Cerebellar cortex (tissue), 1 donor: ENCODE measurements around the gene PTPRG.
"Not testable (repeated sequence)": the region's sequence is repeated elsewhere in the genome, so short reads cannot be mapped to it uniquely, and the experiment has no call there.

ENCODE experiments used
- DNase-seq: peaks from one replicate; pipeline ENCODE4 v3.0.0-alpha.2; 2015; ENCODE audit warnings: low spot score

PTPRG gene

DNA sequence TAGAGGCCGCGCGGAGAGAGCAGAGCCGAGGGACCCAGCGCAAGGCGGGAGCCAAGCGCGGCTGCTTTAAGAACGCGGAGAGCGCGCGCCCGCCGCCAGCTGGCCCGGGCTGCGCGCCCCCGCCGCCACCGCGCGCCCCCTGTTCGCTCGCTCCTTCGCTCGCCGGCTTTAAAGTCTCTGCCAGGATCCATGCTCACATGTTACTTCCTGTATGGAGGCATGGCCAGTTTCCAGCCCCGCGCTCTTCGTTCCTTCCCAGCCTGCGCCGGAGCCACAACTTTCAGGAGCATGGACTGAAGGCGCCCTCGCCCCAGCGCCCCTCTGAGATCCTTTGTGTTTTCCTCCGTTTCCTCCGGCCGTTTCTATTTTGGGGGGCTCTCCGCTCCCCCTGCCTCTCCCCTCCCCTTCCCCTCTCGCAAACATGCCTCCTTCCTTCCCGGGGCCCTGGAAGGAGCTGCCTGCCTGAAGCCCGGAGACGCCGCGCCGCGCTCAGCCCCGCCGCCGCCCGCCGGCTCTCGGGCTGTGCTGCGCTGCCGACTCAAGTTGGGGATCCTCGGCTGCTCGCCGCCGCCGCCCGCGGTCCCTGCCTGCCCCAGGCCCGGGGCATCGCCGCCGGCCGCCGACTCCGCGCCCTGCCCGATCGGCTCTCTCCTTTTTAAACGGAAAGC is at the start of gene PTPRG:
Gene PTPRG (plus strand): TSS at position 198 of the 668 bp plus-strand sequence. CDS start 717 bp downstream, outside the sequence.
- peak; percentile 88 for DNase-seq

DNA sequence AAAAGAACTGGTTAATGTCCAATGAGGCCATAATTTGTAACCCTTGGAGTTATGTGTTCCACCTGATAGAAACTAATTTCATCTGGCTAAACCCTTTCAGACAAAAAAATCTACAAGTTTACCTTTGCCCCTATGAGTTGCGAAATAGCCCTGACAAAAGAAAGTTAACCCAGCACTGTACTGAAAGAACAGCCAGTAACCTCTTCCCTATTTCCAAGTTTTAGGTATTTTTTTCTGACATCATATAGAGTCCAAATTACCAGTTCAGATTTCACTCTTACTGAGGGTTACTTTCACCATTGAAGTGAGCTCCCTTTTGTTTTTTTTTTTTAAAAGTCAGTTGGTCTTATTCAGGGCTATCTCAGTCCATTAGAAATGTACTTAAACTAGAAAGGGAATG is 42.8 kb upstream of the PTPRG start:
- DNase-seq, result no peak

DNA sequence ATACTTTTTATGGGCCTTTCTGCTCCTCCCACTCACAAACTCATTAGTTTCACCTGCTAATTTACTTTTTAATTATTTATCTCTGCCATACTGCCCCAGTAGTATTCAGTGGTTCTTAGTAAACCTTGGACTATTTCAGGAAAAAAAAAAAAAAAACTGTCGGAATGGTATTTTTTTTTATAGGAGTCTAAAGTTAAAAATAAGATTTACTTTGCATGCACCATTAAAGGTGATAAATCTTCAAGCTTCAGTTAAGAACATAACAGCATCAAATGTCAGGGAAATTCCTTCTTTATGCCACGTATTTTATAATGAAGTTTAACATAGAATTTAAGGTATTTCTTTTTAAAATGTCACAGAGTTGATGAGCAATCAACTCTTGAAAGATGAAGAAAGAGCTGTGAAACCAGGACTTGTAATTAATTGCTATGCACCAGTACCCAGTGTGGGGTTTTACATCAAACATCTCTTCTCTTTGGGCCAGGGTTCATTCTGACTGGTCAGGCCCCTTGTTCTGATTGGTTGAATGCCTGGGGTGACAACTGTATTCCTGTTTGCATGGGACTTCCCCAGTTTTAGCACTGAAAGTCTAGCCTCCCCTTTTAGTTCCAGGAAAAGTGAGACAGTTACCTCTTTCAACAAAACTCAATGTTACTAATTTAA is 40.3 kb upstream of the PTPRG start:
- no peak for DNase-seq

DNA sequence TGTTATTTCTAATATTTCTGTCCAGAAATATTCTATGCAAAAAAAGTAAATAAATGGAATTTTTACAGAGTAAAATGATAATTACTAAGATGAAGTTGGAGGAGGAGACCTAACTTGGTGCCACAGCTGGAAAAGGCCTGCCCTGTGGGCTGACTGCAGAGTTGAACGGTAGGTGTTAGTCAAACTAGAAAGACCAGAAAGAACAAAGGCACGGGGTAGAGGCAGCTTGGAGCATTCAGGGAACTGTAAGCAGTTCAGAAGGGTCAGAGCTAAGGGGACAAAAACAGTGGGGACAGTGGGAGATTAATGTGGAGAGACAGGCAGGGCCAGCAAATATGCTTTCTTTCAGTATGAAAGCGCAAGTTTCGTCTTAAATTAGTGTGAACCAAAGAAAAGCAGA is 39.3 kb upstream of the PTPRG start:
- DNase-seq, result no peak

DNA sequence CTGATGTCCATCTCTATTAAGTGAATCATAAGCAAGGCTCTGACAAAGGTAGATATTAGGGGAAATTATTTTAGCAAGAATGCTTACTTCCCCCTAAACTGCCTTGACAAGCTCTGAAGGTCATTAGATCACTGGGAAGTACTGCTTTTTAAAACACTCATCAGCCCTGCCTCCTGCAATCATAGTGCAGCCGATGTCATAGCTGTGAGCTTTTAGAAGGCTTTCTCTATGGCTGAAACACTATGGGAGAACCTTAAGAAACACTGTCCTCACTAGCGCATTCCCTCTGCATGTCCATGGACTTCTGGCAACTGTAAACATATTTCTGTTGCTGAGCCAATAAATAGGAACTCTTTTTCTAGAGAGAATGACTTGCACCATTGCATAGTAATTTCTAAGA is 38.7 kb upstream of the PTPRG start:
- DNase-seq, result no peak

DNA sequence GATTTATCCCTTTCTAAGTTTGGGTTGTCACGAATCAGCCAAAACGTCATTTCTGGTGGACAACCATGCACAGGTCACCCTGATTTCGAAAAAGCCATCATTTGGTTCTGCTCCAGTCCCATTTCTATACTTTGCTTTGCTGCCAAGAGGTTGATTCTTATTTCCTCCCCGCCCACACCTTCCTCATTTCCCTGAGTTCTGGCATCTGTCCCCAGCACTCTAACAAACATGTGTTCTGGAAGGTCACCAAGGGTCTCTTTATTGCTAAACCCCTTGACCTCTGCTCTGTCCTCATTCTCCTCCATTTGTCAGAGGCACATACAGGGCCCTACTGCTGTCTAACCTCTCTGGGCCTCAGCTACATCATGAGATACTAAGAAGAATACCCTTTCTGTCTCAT is 36.4 kb upstream of the PTPRG start:
- DNase-seq, result no peak

DNA sequence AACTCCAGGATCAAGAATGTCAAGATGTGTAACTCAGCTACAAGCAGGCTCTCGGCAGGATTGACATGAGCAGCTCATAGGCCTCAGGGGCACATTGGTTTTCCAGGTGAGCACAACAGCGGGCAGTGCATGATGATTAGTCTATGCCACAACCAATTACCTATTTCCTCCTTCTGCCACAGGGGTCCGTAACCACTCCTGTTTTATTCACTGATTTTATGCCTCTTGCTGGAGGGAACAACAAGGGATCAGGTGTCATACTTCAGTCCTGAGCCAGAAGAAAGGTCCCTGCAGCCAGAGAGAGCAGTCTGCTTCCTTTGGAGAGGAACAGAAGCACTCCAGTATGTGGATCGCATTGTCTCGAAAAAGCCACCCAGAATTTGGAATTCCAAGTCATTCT is 35.1 kb upstream of the PTPRG start:
- no peak for DNase-seq

DNA sequence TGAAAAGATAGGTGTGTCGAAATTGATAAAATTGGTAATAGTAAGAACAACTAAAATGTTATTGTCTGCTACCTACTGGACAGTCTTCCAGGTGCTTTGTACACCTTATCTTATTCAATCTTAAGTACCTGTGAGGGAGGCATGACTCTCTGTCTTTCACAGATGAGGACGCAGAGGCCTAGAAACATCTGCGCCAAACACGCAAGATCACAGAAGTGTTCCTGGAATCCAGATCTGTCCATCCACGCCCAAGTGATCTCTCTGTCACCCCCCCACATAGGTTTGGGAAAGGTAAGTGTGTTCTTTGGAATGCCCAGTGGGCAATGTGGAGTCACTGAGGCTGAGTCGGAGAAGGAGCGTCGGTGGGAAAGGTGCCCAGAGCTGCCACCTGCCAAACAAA is 34.4 kb upstream of the PTPRG start:
- DNase-seq, result no peak

DNA sequence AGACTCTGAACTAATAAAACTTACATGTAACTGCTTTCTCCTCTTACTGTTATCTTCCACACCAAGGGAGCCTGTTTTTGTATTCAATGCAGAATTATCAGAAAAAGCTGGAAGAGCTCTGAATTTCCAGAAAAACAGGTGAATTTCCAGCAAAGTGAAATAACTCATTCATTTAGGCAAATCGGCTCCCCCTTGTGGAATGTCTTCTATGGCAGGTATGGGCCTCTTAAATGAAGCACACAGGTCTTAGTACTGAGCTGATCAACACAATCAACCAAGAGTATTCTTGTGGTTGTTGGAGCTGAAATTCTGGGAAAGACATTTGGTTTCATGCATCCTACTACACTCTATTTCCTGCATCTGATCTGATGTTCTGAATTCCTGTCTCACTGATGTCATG is 31.0 kb upstream of the PTPRG start:
- peak; percentile 75 for DNase-seq

DNA sequence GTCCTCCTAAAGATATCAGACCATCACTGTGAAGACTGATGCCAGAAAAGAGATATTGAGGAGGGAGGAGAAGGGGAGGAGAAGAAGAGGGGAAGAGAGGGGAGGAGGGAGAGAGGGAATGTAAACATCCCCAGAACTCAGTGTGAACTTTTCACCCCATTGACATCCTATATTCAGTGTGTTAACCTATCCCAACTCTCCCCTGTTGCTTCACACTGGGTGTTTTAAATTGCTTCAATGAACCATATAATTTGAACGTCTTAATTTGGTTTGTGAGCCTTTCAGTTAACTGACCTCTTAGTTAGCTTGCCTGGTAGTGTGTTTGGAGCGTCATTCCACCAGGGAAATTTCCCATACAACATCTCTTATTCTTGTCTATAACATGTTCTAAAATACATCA is 29.8 kb upstream of the PTPRG start:
- no peak for DNase-seq

DNA sequence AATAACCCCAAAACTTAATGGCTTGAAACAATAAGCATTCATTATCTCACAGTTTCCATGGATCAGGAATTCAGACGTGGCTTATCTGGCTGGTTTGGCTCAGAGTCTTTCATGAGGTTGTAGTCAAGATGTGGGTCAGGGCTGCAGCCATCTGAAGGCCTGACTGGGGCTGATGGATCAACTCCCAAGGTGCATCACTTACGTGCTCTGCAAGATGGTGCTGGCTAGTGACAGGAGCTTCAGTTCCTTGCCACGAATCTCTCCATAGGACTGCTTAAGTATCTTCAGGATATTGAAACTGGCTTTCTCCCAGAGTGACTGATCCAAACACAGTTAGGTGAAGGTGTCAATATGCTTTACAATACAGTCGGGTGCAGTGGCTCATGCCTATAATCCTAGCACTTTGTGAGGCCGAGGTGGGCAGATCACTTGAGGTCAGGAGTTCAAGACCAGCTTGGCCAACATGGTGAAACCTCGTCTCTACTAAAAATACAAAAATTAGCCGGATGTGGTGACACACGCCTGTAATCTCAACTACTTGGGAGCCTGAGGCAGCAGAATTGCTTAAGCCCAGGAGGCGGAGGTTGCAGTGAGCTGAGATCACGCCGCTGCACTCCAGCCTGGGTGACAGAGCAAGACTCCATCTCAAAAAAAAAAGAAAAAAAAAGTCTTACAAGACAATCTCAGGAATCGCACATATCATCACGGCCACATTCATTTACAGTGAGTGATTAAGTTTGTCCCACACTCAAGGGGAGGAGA is 28.5 kb upstream of the PTPRG start:
- no peak for DNase-seq

DNA sequence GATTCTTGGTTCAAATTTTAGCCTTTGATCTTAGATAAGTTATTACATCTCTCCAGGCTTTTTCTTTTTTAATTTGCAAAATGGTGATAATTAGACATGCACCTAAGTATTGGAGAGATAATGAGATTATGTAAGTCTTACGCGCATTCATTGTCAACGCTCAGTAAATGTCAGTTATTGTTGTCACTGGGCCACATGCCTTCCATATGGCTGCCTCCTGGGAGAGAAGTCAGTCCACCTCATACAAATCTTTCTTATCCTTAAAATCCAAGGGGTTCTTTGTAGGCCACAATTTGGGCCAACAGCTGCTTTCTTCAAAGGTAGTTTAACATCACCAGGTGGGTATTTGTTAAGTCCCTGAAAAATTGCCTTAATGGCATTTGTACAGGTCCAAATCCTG is 25.5 kb upstream of the PTPRG start:
- DNase-seq, result no peak

DNA sequence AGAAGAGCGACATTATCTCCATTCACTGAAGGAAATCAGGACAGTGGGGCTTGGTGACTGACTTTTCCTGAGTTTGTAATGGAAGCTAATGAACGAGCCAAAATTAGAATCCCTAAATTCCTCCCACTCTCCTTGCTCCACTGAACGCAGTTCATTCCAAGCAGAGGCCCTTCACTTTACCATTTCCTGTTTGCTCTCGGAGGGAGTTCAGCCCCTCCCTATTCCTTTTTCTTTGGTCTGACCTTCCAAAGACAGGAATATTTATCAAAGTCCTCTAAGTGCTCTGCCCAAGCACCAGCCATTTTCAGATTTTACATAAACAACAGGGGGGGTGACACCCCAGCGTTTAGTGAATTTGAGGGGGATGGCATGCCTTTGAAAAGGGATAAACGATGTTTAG is 24.0 kb upstream of the PTPRG start:
- no peak for DNase-seq

DNA sequence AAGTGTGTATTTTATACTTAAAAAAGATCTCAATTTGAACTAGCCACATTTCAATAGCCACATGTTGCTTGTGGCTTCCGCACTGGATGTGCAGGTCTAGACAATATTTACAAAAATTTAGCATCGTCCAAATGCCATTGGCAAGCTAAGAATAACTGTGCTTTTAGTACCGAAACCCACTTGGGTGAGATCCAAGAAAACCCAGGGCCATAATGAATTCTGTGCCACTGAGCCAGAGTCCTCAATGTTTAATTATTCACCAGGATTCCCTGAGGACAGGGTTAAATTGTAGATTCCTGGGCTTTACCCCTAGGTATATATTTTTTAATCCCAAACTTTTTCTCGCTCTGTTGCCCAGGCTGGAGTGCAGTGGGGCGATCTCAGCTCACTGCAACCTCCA is 22.9 kb upstream of the PTPRG start:
- DNase-seq, result no peak

DNA sequence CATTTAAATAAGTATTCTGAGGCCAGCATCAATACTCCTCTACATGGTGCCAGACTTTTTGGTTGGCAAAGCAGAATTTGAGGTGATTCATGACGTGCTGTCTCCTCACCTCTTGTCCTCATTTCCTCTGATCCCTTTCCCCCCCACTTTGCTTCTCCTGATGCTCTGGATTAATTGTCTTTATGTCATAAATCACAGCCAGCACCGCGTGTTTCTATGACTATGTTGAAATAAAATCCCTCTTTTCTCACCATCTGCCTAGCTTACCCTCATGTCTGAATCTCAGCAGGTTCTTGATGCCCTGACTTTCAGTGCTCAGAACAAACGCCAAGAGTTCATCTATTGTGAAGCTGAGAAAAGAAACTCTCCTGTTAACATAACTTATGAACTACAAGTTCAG is 19.7 kb upstream of the PTPRG start:
- DNase-seq, result no peak

DNA sequence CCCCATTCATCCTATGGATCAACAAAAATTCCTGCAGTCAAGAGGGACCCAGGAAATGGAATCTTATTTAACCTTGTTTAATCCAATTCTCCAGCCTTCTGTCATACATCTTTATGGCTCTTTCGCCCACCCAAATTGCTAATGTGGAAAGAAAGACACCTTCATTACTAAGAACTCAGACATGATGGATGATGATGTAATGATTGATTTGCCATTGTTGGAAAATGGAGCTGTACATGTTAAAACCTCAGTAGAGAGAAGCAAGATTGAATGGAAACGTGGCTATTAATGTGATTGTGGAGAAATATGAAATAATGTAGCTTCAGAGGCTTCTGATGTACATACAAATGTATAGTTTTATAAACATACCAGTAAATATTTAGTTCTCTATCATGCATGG is 15.7 kb upstream of the PTPRG start:
- DNase-seq, result no peak

DNA sequence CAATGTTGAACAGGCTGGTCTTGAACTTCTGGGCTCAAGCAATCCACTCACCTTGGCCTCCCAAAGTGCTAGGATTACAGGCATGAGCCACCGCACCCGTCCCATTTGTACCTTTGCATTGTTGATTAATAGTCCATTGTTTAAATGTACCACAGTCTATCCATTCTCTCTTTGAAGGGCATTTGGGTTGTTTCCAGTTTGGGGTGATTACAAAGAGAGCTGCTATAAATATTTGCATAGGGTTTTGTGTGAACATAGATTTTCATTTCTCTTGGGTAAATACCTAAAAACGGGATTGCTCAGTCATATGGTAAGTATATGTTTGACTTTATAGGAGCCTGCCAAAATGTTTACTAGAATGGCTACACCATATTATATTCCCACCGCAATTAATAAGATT is 13.7 kb upstream of the PTPRG start:
- DNase-seq, result no peak

DNA sequence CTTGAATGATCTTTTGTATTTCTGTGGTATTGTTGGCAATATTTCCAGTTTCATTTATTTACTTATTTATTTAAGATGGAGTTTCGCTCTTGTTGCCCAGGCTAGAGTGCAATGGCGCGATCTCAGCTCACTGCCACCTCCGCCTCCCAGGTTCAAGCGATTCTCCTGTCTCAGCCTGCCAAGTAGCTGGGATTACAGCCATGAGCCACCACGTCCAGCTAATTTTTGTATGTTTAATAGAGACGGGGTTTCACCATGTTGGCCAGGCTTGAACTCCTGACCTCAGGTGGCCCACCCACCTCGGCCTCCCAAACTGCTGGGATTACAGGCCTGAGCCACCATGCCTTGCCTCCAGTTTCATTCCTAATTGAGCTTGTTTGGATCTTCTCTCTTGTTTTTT is 8.7 kb upstream of the PTPRG start:
- DNase-seq, result not testable (repeated sequence)

DNA sequence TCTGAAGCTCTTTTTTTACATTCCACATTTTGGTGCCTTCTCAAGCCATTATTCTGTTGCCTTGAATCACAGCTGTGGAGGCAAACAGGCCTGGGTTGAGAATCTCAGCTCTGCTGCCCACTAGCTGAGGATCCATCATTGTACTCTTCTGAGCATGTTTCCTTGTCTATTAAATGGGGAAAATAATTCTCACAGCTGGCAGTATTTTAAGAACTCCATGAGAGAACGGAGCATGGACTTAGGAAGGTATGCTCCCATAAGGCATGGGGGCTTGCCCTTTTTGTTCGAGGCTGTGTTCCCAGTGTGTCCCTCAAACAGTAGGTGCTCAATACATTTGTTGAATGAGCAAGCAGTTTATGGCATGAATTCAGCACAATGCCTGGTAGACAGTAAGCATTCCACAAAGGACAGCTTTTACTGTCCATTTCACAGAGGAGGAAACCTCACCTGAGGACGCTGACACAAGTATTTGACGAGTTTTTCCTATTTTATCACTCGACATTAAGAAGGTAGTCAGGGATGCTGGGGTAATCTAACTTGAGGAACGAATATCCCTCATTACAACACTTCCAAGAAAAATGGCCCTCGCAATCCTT is 2.1 kb upstream of the PTPRG start:
- no peak for DNase-seq

DNA sequence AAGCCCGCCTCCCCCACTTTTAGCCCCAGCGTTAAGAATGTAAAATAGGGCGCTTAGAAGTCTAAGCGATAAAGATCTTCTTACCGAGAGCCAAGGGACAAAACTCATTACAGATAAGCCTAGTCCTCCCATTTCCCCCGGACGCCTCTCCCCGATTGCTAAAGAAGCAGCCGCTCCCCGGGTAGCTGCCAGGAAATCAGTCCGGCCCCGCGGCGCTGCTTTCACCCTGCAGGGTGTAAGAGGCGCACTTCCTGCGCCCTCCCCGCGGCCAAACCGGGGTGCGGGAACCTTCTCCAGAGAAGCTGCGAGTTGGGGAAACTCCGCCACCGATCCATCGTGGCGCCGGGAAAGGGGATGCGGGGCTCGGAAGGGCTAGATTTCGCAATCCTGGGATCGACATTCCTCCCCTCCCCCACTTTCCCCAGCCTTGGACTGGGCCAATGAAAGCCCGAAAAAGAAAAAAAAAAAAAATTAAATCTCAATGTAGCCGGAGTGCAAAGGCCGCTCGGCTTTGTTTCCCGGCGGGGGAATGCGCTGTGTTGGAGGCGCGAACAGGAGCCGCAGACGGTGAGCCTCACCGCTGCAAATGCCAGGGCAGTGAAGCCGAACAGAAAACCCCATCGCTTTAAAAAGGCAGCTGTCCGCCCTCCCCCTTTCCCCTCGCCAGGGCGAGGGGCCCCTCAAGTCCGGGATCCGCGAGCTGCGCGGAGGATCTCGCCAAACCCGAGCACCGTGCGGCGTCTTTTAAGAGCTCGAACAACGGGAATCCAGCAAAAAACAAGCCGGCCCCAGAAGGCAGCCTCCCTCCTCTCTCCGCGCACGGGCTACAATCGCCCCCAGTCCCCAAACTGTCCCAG is 626 bp upstream of the PTPRG start:
- DNase-seq, result peak; percentile 59

DNA sequence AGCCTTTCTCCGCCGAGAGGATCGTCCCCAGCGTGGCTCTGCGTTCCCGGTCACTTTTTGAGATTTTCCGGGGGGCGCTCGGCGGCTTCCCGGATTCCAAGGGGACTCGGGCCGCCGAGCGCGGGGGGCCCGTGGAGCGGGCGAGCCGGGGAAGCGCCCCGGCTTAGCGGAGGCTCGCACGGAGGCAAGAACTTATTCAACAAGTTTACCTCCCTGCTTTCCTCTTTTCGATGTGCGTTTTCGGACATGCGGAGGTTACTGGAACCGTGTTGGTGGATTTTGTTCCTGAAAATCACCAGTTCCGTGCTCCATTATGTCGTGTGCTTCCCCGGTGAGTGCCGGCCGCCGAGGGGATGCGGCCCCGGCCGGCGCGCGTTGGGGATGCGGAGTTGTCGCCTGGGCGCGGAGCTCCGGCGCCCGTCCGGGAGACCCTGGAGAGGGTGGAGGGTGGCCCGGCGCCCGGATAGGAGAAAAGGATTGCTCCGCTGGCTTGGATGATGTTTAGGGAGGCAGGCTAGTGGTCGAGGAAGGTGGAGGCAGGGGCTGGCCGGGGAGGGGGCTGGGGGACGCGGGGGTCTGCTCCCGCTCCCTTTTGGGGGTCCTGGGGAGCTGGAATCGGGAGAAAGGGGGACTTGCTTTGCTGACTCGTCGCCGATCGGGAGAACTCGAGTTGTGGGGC is 810 bp downstream of the PTPRG start:
- no peak for DNase-seq
